D721Med (cell line): ENCODE results near the gene ST6GALNAC6.

Experiments used
- DNase-seq: peaks from one replicate; pipeline ENCODE4 v3.0.0; 2011; ENCODE audit warnings: low spot score; ENCODE audit not compliant: insufficient read length
- FAIRE-seq: peaks from 2 replicates; lab custom pipeline; 2011; peaks lifted over from hg19 to GRCh38; lab: Jason Lieb, UNC
- TF ChIP-seq, protein P1 (sequence below): IDR thresholded peaks from 2 replicates; pipeline ENCODE4 v1.5.1; 2012; ENCODE audit warnings: mild to moderate bottlenecking, control low read depth; ENCODE audit not compliant: insufficient read depth; ENCODE audit errors: missing control alignments

ST6GALNAC6 gene

GRCh38 chr9:127892831-127893230, 6.6 kb downstream of the ST6GALNAC6 start:
- no peak for FAIRE-seq
- TF ChIP-seq, protein P1, sequence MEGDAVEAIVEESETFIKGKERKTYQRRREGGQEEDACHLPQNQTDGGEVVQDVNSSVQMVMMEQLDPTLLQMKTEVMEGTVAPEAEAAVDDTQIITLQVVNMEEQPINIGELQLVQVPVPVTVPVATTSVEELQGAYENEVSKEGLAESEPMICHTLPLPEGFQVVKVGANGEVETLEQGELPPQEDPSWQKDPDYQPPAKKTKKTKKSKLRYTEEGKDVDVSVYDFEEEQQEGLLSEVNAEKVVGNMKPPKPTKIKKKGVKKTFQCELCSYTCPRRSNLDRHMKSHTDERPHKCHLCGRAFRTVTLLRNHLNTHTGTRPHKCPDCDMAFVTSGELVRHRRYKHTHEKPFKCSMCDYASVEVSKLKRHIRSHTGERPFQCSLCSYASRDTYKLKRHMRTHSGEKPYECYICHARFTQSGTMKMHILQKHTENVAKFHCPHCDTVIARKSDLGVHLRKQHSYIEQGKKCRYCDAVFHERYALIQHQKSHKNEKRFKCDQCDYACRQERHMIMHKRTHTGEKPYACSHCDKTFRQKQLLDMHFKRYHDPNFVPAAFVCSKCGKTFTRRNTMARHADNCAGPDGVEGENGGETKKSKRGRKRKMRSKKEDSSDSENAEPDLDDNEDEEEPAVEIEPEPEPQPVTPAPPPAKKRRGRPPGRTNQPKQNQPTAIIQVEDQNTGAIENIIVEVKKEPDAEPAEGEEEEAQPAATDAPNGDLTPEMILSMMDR = no peak
- no peak for DNase-seq

GRCh38 chr9:127890053-127890452, 9.3 kb downstream of the ST6GALNAC6 start:
- DNase-seq = no peak
- TF ChIP-seq, protein P1 = no peak
- no peak for FAIRE-seq

DNA sequence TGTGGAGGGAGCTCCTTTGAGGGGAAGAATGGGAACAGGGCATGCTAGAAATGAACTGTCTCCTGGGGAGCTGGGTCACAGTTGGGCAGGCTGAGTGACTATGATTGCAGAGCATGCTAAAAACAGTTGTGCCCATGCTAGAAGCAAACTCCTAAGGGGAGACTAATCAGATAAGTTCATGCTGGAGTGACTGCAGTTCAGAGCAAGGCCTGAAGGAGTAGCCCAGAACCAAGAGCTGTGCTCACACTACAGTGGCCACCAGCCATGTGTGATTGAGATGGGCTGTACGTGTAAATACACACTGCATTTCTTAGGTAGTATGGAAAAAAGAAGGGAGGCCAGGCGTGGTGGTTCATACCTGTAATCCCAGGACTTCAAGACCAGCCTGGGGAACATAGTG, 11.6 kb downstream of the ST6GALNAC6 start:
- FAIRE-seq = no peak
- DNase-seq = no peak
- TF ChIP-seq, protein P1 = no peak

- FAIRE-seq (no peak), DNase-seq (no peak)
- TF ChIP-seq, protein P1 = no peak
Measured at GRCh38 chr9:127886401-127886972, 12.9 kb downstream of the ST6GALNAC6 start.

DNA sequence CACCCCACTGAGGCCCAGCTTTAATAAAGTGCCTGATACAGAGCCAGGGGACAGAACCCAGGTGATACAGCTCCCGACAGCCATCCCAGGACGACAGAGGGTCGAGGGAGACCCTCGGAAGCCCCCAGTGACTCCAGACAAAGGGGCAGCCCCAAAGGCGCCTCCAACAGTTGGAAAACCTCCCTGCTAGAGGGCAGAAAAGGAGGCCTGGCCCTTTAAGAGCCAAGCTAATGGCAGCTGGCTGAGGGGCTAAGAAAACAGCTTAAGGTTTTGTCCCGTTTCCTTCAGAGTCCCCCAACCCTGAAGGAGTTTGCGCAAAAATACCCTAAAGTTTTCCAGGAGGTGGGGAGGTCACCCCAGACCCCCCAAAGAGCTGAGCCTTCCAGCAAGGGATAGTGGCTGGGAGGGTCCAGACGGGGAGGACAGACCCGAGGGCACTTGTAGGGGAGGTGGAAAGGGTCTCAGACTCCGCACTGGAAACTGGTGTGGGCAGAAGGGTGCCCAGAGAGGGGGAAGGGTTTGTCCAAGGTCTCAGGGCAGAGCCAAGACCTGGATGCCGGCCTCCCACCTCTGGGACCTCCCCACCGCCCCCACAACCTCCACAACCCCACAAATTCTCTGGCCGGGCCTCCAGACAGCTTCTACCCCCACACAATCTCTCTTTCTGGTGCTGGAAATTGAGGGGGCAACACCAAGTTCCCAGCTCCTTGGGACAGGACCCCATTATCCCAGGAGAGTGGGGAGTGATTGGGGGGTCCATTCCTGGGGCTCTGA, 13.7 kb downstream of the ST6GALNAC6 start:
- FAIRE-seq (no peak), DNase-seq (no peak)
- TF ChIP-seq, protein P1 = no peak

- FAIRE-seq (no peak), DNase-seq (no peak)
- TF ChIP-seq, protein P1 = no peak
Measured at GRCh38 chr9:127884976-127885490, 14.4 kb downstream of the ST6GALNAC6 start.
